Vagina (tissue), 2 donors: ENCODE measurements around the gene RASSF1.

Experiments used
- POLR2A ChIP-seq, 2 donors: fragments of 450-650 bp; IDR thresholded peaks; one replicate each; pipeline ENCODE4 v1.6.1; 2017; ENCODE audit warnings: antibody characterized with exemption in 2 of 2, mild to moderate bottlenecking in 2 of 2, moderate library complexity in 2 of 2
- POLR2AphosphoS5 ChIP-seq, 2 donors: sonication (generic); formaldehyde crosslinking; IDR thresholded peaks; one replicate each; pipeline ENCODE4 v1.9.0; 2017; ENCODE audit warnings: antibody characterized with exemption in 2 of 2, mild to moderate bottlenecking in 2 of 2, low read depth in 1 of 2; ENCODE audit not compliant: insufficient read depth in 1 of 2
- TF ChIP-seq, protein P1 (sequence below), 3 experiments: fragments of 450-650 bp in 2 of 3; fragments of 200-600 bp in 1 of 3; sonication (generic) in 1 of 3; IDR thresholded peaks; one replicate each; pipeline ENCODE4 v1.5.1; 2017 to 2019; ENCODE audit warnings: antibody characterized with exemption in 3 of 3, mild to moderate bottlenecking in 2 of 3, moderate library complexity in 2 of 3

DNA sequence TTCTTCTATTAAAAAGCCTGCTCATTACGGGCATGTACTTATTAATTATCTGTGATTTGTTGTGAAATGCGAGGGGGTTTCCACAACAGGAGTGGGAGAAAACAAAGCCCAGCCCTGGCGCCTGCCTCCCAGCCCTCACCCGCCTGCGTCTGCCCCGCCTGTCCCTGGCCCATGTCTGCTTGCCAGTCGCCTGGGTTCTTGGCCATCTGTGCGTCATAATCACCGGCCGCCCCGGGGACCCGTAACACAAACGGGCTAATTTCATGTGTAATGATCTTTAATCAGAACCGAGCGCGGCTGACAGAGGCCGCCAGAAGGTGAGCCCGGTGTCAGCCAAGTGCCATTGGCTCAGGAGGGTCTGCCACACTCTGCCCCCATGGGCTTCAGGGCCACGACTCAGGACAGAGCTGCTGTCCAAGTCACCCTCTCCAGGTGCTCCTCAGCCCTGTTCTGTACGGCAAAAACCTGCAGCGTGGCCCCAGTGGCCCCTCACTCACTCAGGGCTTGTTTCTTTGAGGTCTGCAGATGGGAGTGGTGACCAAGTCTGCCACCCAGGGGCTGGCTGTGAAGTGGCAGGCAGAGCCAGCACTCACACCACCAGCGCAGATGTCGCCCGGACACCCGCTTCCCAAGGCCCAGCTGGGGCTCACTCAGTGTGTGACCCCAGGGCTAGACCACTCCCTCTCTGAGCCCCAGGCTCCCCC, 47.5 kb upstream of the RASSF1 start:
- TF ChIP-seq POLR2A (IDR thresholded peaks at IDR 0.05) (no peak), POLR2AphosphoS5 (IDR thresholded peaks at IDR 0.05; ENCODE audit: insufficient read depth in 1 of 2, low read depth in 1 of 2) (no peak)
- TF ChIP-seq, protein P1, sequence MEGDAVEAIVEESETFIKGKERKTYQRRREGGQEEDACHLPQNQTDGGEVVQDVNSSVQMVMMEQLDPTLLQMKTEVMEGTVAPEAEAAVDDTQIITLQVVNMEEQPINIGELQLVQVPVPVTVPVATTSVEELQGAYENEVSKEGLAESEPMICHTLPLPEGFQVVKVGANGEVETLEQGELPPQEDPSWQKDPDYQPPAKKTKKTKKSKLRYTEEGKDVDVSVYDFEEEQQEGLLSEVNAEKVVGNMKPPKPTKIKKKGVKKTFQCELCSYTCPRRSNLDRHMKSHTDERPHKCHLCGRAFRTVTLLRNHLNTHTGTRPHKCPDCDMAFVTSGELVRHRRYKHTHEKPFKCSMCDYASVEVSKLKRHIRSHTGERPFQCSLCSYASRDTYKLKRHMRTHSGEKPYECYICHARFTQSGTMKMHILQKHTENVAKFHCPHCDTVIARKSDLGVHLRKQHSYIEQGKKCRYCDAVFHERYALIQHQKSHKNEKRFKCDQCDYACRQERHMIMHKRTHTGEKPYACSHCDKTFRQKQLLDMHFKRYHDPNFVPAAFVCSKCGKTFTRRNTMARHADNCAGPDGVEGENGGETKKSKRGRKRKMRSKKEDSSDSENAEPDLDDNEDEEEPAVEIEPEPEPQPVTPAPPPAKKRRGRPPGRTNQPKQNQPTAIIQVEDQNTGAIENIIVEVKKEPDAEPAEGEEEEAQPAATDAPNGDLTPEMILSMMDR (IDR thresholded peaks at IDR 0.05), result no peak
